MM.1S (cell line): ENCODE results near the gene CCDC85B.

Experiments used
- EZH2 ChIP-seq: fragments of 300-600 bp; sonication (generic); optimal IDR thresholded peaks from 2 replicates; pipeline ENCODE3; 2017; ENCODE audit warnings: low read depth, mild to moderate bottlenecking, antibody characterized with exemption, low read length, mixed read lengths
- EZH2phosphoT487 ChIP-seq: fragments of 300-600 bp; sonication (generic); IDR thresholded peaks from 2 replicates; pipeline ENCODE4 v1.6.1; 2018; ENCODE audit warnings: antibody characterized with exemption, low read length
- TF ChIP-seq, protein P1 (sequence below): fragments of 300-600 bp; sonication (generic); IDR thresholded peaks from 2 replicates; pipeline ENCODE4 v1.5.1; 2016; ENCODE audit warnings: antibody characterized with exemption, low read length, mixed read lengths

DNA sequence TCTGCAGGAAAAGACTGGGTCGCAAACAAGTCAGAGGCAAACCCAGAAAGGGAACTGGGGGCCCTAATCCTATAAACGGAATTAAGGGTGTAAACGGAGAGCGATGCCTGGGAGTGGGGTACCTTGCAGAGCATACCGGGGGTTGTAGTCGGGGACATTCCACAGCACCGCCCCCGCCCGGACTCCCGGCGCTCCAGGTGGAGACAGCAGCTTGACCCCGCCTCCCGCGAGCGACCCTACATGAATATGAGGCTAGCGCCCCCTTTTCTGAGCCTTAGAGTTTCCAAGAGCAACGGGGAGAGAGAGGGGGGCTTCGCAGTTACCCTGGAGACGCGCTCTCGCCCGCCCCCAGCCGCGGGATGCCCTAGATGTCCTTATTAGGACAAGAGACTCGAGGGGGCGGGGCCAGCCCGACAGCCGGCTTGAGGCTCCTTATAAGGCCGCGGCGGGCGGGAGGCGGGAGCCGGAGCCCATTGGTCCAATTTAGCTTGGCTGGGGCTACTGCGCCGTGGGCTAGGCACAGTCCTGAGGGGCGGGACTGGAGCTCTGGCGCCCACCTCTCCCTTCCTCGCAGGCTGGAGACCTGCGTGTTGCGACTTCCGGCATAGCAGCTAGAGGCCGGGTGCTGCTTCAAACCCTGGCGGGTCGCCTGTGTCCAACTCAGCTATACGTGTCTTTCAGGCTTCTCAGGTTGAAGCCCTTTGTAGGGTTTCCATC, 31.2 kb upstream of the CCDC85B start:
- TF ChIP-seq, protein P1, sequence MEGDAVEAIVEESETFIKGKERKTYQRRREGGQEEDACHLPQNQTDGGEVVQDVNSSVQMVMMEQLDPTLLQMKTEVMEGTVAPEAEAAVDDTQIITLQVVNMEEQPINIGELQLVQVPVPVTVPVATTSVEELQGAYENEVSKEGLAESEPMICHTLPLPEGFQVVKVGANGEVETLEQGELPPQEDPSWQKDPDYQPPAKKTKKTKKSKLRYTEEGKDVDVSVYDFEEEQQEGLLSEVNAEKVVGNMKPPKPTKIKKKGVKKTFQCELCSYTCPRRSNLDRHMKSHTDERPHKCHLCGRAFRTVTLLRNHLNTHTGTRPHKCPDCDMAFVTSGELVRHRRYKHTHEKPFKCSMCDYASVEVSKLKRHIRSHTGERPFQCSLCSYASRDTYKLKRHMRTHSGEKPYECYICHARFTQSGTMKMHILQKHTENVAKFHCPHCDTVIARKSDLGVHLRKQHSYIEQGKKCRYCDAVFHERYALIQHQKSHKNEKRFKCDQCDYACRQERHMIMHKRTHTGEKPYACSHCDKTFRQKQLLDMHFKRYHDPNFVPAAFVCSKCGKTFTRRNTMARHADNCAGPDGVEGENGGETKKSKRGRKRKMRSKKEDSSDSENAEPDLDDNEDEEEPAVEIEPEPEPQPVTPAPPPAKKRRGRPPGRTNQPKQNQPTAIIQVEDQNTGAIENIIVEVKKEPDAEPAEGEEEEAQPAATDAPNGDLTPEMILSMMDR, result peak; percentile 12; the same call in 1 of the 2 replicates
- no peak for TF ChIP-seq EZH2phosphoT487
- no peak for TF ChIP-seq EZH2
